Neuronal stem cell (in vitro differentiated cells): ENCODE measurements around the gene TEDC2.

Experiments
- DNase-seq: peaks from one replicate; pipeline ENCODE4 v3.0.0-alpha.2; 2013; ENCODE audit warnings: low spot score
- H2AFZ ChIP-seq: one replicate; pipeline ENCODE4 v1.6.1; 2013; ENCODE audit warnings: mild to moderate bottlenecking, low read length, inconsistent platforms
- H2AK5ac ChIP-seq: 2 replicates; pipeline ENCODE4 v1.6.1; 2013; ENCODE audit warnings: low read depth, mild to moderate bottlenecking, inconsistent platforms, low read length, moderate library complexity, mixed read lengths
- H2BK120ac ChIP-seq: 2 replicates; pipeline ENCODE4 v1.6.1; 2013; ENCODE audit warnings: low read depth, mild to moderate bottlenecking, inconsistent platforms, low read length, moderate library complexity, mixed read lengths
- H2BK12ac ChIP-seq: one replicate; pipeline ENCODE4 v1.6.1; 2013; ENCODE audit warnings: low read length, inconsistent platforms
- H2BK15ac ChIP-seq: 2 replicates; pipeline ENCODE4 v1.6.1; 2013; ENCODE audit warnings: mild to moderate bottlenecking, low read length, inconsistent platforms, mixed read lengths
- H2BK5ac ChIP-seq: one replicate; pipeline ENCODE4 v1.6.1; 2013; ENCODE audit warnings: inconsistent platforms, mild to moderate bottlenecking, low read length, moderate library complexity
- H3K14ac ChIP-seq: one replicate; pipeline ENCODE4 v1.6.1; 2013; ENCODE audit warnings: low read length, inconsistent platforms
- H3K18ac ChIP-seq: 2 replicates; pipeline ENCODE4 v1.6.1; 2013; ENCODE audit warnings: low read length, inconsistent platforms
- H3K23ac ChIP-seq: 2 replicates; pipeline ENCODE4 v1.6.1; 2013; ENCODE audit warnings: low read depth, mild to moderate bottlenecking, mixed read lengths, low read length, inconsistent platforms; ENCODE audit not compliant: poor library complexity
- H3K27ac ChIP-seq: replicated peaks from 3 replicates; pipeline ENCODE4 v1.5.1; 2013; ENCODE audit warnings: low read length, inconsistent platforms
- H3K27me3 ChIP-seq, 3 experiments: 2 replicates each; pipeline ENCODE4 v1.6.1; 2013; ENCODE audit warnings: low read length in 3 of 3, mild to moderate bottlenecking in 2 of 3, inconsistent platforms in 1 of 3, low read depth in 1 of 3, mixed read lengths in 1 of 3, moderate library complexity in 1 of 3; ENCODE audit not compliant: control insufficient read depth in 3 of 3, insufficient read depth in 3 of 3
- H3K36me3 ChIP-seq, 2 donors: replicated peaks in 1 of 2; 2 replicates each; pipeline ENCODE4 v1.6.1; 2013; ENCODE audit warnings: low read length in 2 of 2; ENCODE audit not compliant: control insufficient read depth in 2 of 2, insufficient read depth in 2 of 2
- H3K4ac ChIP-seq: 2 replicates; pipeline ENCODE4 v1.6.1; 2013; ENCODE audit warnings: inconsistent platforms, mild to moderate bottlenecking, low read length, moderate library complexity
- H3K4me1 ChIP-seq, 2 donors: 1 replicate in 1 of 2; 2 replicates in 1 of 2; pipeline ENCODE4 v1.6.1; 2013; ENCODE audit warnings: low read length in 2 of 2, low read depth in 1 of 2; ENCODE audit not compliant: control insufficient read depth in 2 of 2, insufficient read depth in 1 of 2
- H3K4me2 ChIP-seq: one replicate; pipeline ENCODE4 v1.6.1; 2013; ENCODE audit warnings: mild to moderate bottlenecking, low read length, inconsistent platforms; ENCODE audit not compliant: insufficient read depth, poor library complexity, severe bottlenecking
- H3K4me3 ChIP-seq, 2 donors: 2 replicates each; pipeline ENCODE4 v1.5.1; 2013; ENCODE audit warnings: low read length in 2 of 2, mild to moderate bottlenecking in 2 of 2, inconsistent platforms in 1 of 2, moderate library complexity in 1 of 2
- H3K79me1 ChIP-seq: one replicate; pipeline ENCODE4 v1.6.1; 2013; ENCODE audit warnings: low read depth, mild to moderate bottlenecking, inconsistent platforms, low read length, moderate library complexity
- H3K9ac ChIP-seq: one replicate; pipeline ENCODE4 v1.6.1; 2013; ENCODE audit warnings: mild to moderate bottlenecking, low read depth, low read length, inconsistent platforms; ENCODE audit not compliant: poor library complexity
- H3K9me3 ChIP-seq, 2 donors: replicated peaks in 1 of 2; 2 replicates each; pipeline versions ENCODE3 to v1.6.1; 2013; ENCODE audit warnings: low read length in 2 of 2, mild to moderate bottlenecking in 2 of 2, inconsistent platforms in 1 of 2, low read depth in 1 of 2, mixed read lengths in 1 of 2, moderate library complexity in 1 of 2; ENCODE audit not compliant: control insufficient read depth in 2 of 2, insufficient read depth in 1 of 2
- H4K8ac ChIP-seq: one replicate; pipeline ENCODE4 v1.6.1; 2013; ENCODE audit warnings: low read depth, mild to moderate bottlenecking, inconsistent platforms, low read length, moderate library complexity
- H4K91ac ChIP-seq: one replicate; pipeline ENCODE4 v1.6.1; 2013; ENCODE audit warnings: low read length, low read depth, mild to moderate bottlenecking, inconsistent platforms; ENCODE audit not compliant: poor library complexity
- WGBS, 2 donors: extraction: QIAGEN DNeasy Blood & Tissue Kit; methylation state at CpG; one replicate each; pipeline ENCODE4 v1.1.7; 2013; ENCODE audit warnings: missing lambda C conversion rate in 2 of 2, mixed read lengths in 1 of 2; ENCODE audit not compliant: insufficient read length in 2 of 2, insufficient replicate concordance in 1 of 2; ENCODE audit errors: extremely low coverage in 2 of 2; 5-methylcytosine and 5-hydroxymethylcytosine counted together

The TEDC2 gene

DNA sequence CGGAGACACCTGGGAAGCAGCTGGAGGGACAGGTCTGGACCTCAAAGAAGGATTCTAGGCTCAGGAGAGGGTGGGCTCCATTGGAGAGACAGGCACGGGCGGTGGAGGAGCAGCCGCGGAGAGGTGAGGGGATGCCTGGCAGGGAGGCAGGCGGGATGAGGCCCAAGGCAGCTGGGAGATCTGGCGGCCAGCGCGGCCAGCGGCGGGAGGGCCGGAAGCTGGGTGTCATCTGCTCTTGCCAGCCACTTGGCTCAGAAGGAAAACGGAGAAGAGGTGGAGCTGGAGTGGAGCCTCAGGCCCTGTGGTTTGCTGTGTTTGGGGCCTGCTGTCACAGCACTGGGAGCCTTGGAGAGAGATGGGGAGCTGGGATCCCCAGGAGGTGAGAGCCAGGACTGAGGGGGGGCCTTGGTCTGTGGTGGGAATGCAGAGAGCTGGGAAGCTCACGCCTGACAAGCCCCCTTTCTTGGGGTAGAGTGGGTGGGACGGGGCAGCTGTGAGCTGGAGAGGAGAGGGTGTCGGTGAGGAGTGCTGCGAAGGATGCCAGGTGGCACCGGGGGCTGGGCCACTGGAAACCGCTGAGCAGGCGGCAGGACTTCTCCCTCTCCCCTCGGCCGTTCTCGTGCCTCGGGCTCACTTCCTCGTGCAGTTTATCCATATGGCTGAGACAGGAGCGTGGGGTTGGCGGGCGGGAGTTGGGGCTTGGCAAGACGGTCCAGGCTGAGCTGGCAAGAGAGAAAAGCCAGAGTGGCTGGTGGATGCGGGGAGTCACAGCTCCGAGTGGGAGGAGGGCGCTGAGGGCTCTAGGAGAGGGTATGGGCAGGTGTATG lies 23.0 kb downstream of the TEDC2 start:
- Histone ChIP-seq H2AK5ac (peak overlapping the region; percentile 29), H2BK12ac (no peak overlapping the region), H3K18ac (no peak overlapping the region), H3K27ac (no peak overlapping the region), H3K4me3 (no peak overlapping the region), H3K14ac (no peak overlapping the region), H3K79me1 (peaks cover 21% of the 10 kb centered on the region), H3K23ac (peak overlapping the region; percentile 94), H2BK5ac (no peak overlapping the region), H2BK15ac (no peak overlapping the region), H3K9me3 (no peaks in the 10 kb centered on the region), H3K27me3 (no peaks in the 10 kb centered on the region), H4K91ac (no peak overlapping the region), H3K36me3 (no peaks in the 10 kb centered on the region), H3K4ac (no peak overlapping the region), H4K8ac (no peak overlapping the region), H2AFZ (no peak overlapping the region), H2BK120ac (no peak overlapping the region), H3K4me2 (no peak overlapping the region), H3K4me1 (peaks cover 0 to 2% of the 10 kb centered on the region in 2 donors), H3K9ac (no peak overlapping the region)
- DNase-seq = no peak
- no CpG with 5 or more reads among the region's 32 CpGs for WGBS, 2 donors

GRCh38 chr16:2483939-2484897 lies 24.3 kb downstream of the TEDC2 start:
- Histone ChIP-seq H3K9me3 (no peaks in the 10 kb centered on the region), H3K4ac (peak overlapping the region; percentile 31), H3K4me3 (no peak overlapping the region), H3K4me2 (no peak overlapping the region), H2BK120ac (no peak overlapping the region), H3K4me1 (peaks cover 0 to 2% of the 10 kb centered on the region in 2 donors), H3K9ac (peak overlapping the region; percentile 44), H2BK15ac (no peak overlapping the region), H2AK5ac (no peak overlapping the region), H3K79me1 (peaks cover 16% of the 10 kb centered on the region), H3K27me3 (no peaks in the 10 kb centered on the region), H2BK12ac (peak overlapping the region; percentile 41), H4K8ac (no peak overlapping the region), H4K91ac (no peak overlapping the region), H2AFZ (no peak overlapping the region), H2BK5ac (peak overlapping the region; percentile 21), H3K23ac (no peak overlapping the region), H3K36me3 (no peaks in the 10 kb centered on the region), H3K18ac (no peak overlapping the region), H3K14ac (peak overlapping the region; percentile 82), H3K27ac (no peak overlapping the region)
- no CpG with 5 or more reads among the region's 16 CpGs for WGBS, 2 donors
- DNase-seq = no peak

DNA sequence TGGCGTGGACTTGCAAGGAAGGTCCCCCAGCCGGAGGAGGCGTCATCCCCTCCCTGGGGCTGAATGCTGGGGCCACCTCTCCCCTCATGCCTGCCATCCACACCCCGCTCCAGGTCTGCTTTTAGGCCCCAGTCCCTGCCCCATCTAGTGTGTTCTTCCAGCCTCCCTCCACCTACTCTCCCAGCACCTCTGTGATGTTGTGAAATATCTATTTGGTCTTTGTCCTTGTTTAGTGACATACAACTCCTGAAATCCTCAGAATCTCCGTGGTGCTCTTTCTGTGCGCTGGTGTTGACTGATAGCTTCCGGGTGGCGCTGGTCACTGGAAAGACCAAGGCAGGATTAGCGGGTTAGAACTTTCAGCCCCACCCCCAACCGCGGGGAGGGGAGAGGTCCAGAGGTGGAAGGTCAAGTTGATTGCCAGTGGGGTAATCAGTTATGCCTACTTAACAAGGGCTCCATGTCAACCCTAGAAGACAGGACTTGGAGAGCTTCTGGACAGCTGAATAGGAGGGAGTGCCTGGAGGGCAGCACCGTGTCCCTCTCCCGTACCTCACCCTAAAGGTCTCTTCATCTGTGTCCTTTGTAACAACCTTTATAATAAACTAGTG lies 25.1 kb downstream of the TEDC2 start:
- DNase-seq = no peak
- no peak overlapping the region for H4K91ac ChIP-seq

More for the DNA sequence above, 25.1 kb downstream of the TEDC2 start:
- no peak overlapping the region for H2AK5ac ChIP-seq
- no peak overlapping the region for H3K14ac ChIP-seq
- no peak overlapping the region for H3K4me2 ChIP-seq
- H3K9ac ChIP-seq = peak overlapping the region; percentile 44
- H3K36me3 ChIP-seq = peaks cover 0 to 2% of the 10 kb centered on the region in 2 donors
- H2AFZ ChIP-seq = no peak overlapping the region
- WGBS, 2 donors = no CpG with 5 or more reads among the region's 13 CpGs
- no peak overlapping the region for H2BK12ac ChIP-seq
- H3K27me3 ChIP-seq = no peaks in the 10 kb centered on the region
- no peak overlapping the region for H2BK120ac ChIP-seq
- H3K27ac ChIP-seq = no peak overlapping the region
- H3K4me1 ChIP-seq = peaks cover 0 to 2% of the 10 kb centered on the region in 2 donors
- H3K18ac ChIP-seq = no peak overlapping the region
- no peak overlapping the region for H3K4ac ChIP-seq
- H3K23ac ChIP-seq = no peak overlapping the region
- H3K4me3 ChIP-seq = no peak overlapping the region
- H3K9me3 ChIP-seq = no peaks in the 10 kb centered on the region
- H2BK5ac ChIP-seq = no peak overlapping the region
- no peak overlapping the region for H4K8ac ChIP-seq
- no peak overlapping the region for H2BK15ac ChIP-seq
- H3K79me1 ChIP-seq = peaks cover 19% of the 10 kb centered on the region
